Activated CD4-positive, alpha-beta T cell treated with anti-CD3 and anti-CD28 coated beads, Interleukin-2, amount 50 U/mL, for 48 hours (primary cell): Measurements from ENCODE around the gene DLGAP4.

ENCODE experiments used
- DNase-seq, 2 experiments: peaks; one replicate each; pipeline ENCODE4 v3.0.0-alpha.2; 2020

DLGAP4 gene

GRCh38 chr20:36480456-36481048 lies 174.4 kb downstream of the DLGAP4 start:
- DNase-seq, result no peak

- no peak for DNase-seq
These were observed 175.4 kb downstream of the DLGAP4 start for GRCh38 chr20:36481380-36482043.

GRCh38 chr20:36482044-36482473 lies 175.9 kb downstream of the DLGAP4 start:
- no peak for DNase-seq

GRCh38 chr20:36483209-36483918 lies 177.2 kb downstream of the DLGAP4 start:
- no peak for DNase-seq

- no peak for DNase-seq
These were observed 178.0 kb downstream of the DLGAP4 start for GRCh38 chr20:36483919-36484808.

GRCh38 chr20:36485286-36485685 lies 179.1 kb downstream of the DLGAP4 start:
- no peak for DNase-seq

GRCh38 chr20:36487069-36487468 lies 180.9 kb downstream of the DLGAP4 start:
- DNase-seq, result no peak

GRCh38 chr20:36490191-36490590 lies 184.1 kb downstream of the DLGAP4 start:
- DNase-seq, result no peak

GRCh38 chr20:36491901-36492617 lies 185.9 kb downstream of the DLGAP4 start:
- peak; percentile 52 to 67 for DNase-seq

- peak; percentile 20 to 29 for DNase-seq
These were observed 187.1 kb downstream of the DLGAP4 start for GRCh38 chr20:36493051-36493800.

- DNase-seq, result no peak
These were observed 187.6 kb downstream of the DLGAP4 start for GRCh38 chr20:36493801-36494114.

- no peak for DNase-seq
These were observed 190.8 kb downstream of the DLGAP4 start for GRCh38 chr20:36496707-36497669.

GRCh38 chr20:36497856-36498255 lies 191.7 kb downstream of the DLGAP4 start:
- no peak for DNase-seq

- DNase-seq, result no peak
These were observed 192.4 kb downstream of the DLGAP4 start for GRCh38 chr20:36498386-36499179.

GRCh38 chr20:36499211-36499610 lies 193.1 kb downstream of the DLGAP4 start:
- DNase-seq, result no peak

GRCh38 chr20:36499723-36500501 lies 193.8 kb downstream of the DLGAP4 start:
- no peak for DNase-seq

- peak in 1 of 2 experiments; percentile 20 for DNase-seq
These were observed 195.3 kb downstream of the DLGAP4 start for GRCh38 chr20:36501367-36502006.

- no peak for DNase-seq
These were observed 198.2 kb downstream of the DLGAP4 start for GRCh38 chr20:36504295-36504694.
